GM23248 (cell line): ENCODE data around the gene INPP4A. TPM values are rescaled to one million over a fixed set of nuclear protein-coding genes. Genes with fewer than 3 reads are reported as not detected.

Source experiments
- DNase-seq: peaks from one replicate; pipeline ENCODE4 v3.0.0-alpha.2; 2015
- H2AFZ ChIP-seq: fragments of 200-600 bp; sonication (generic); 2 replicates; pipeline ENCODE4 v1.6.1; 2016; ENCODE audit warnings: antibody characterized with exemption
- H3F3A ChIP-seq: fragments of 200-600 bp; sonication (generic); 2 replicates; pipeline ENCODE4 v1.6.1; 2016; ENCODE audit warnings: mild to moderate bottlenecking, antibody characterized with exemption, mixed run types; ENCODE audit not compliant: insufficient read depth
- H3K27ac ChIP-seq: fragments of 200-600 bp; sonication (generic); 2 replicates; pipeline ENCODE4 v1.5.1; 2016; ENCODE audit warnings: mild to moderate bottlenecking
- H3K27me3 ChIP-seq: fragments of 200-600 bp; sonication (generic); replicated peaks from 2 replicates; pipeline ENCODE4 v1.6.1; 2016; ENCODE audit warnings: mild to moderate bottlenecking; ENCODE audit not compliant: insufficient read depth
- H3K36me3 ChIP-seq: fragments of 200-600 bp; sonication (generic); 2 replicates; pipeline ENCODE4 v1.6.1; 2016; ENCODE audit warnings: low read depth, mild to moderate bottlenecking
- H3K4me1 ChIP-seq: fragments of 200-600 bp; sonication (generic); 2 replicates; pipeline ENCODE4 v1.6.1; 2016; ENCODE audit warnings: mild to moderate bottlenecking; ENCODE audit not compliant: insufficient read depth
- H3K4me2 ChIP-seq: fragments of 200-600 bp; sonication (generic); one replicate; pipeline ENCODE4 v1.6.1; 2016; ENCODE audit warnings: mild to moderate bottlenecking; ENCODE audit not compliant: unreplicated experiment
- H3K4me3 ChIP-seq: fragments of 200-600 bp; sonication (generic); 2 replicates; pipeline ENCODE4 v1.5.1; 2016; ENCODE audit warnings: mild to moderate bottlenecking
- H3K79me2 ChIP-seq: fragments of 200-600 bp; sonication (generic); 2 replicates; pipeline ENCODE4 v1.6.1; 2016; ENCODE audit warnings: mild to moderate bottlenecking; ENCODE audit not compliant: insufficient read depth
- H3K9ac ChIP-seq: fragments of 200-600 bp; sonication (generic); 2 replicates; pipeline ENCODE4 v1.6.1; 2016; ENCODE audit warnings: mild to moderate bottlenecking
- H3K9me2 ChIP-seq: fragments of 200-600 bp; sonication (generic); 2 replicates; pipeline ENCODE4 v1.6.1; 2016; ENCODE audit warnings: mixed run types, mild to moderate bottlenecking, moderate library complexity; ENCODE audit not compliant: insufficient read depth
- H3K9me3 ChIP-seq: fragments of 200-600 bp; sonication (generic); one replicate; pipeline ENCODE4 v1.6.1; 2017; ENCODE audit warnings: low read depth
- H4K20me1 ChIP-seq: fragments of 200-600 bp; sonication (generic); 2 replicates; pipeline ENCODE4 v1.6.0; 2016; ENCODE audit not compliant: insufficient read depth
- EZH2 ChIP-seq: fragments of 200-600 bp; sonication (generic); IDR thresholded peaks from 2 replicates; pipeline ENCODE4 v1.6.1; 2018; ENCODE audit warnings: antibody characterized with exemption, mild to moderate bottlenecking; ENCODE audit not compliant: insufficient read depth, poor library complexity, severe bottlenecking
- EZH2phosphoT487 ChIP-seq: fragments of 200-600 bp; sonication (generic); IDR thresholded peaks from 2 replicates; pipeline ENCODE4 v1.6.1; 2018; ENCODE audit warnings: antibody characterized with exemption, moderate library complexity, mild to moderate bottlenecking, low read depth; ENCODE audit not compliant: insufficient read depth
- WGBS, 2 experiments: methylation state at CpG; one replicate each; pipeline ENCODE4 v1.1.6; 2015 to 2017; ENCODE audit warnings: low lambda C conversion rate in 2 of 2, low coverage in 1 of 2; ENCODE audit errors: missing lambda C conversion rate in 2 of 2; 5-methylcytosine and 5-hydroxymethylcytosine counted together
- in situ Hi-C: fragments of 300-500 bp; cut with MboI; formaldehyde crosslinking; loops from 2 replicates; pipeline ENCODE4 v1.15.0; 2020
- polyA plus RNA-seq: library from polyadenylated mRNA; unstranded; fragments of >200 nt; fragmentation: Nextera tagmentation; extraction: Ambion mirVana; gene quantifications from 2 replicates; pipeline ENCODE4 v1.2.1, GENCODE V29; 2016
- total RNA-seq: library from RNA; depleted of rRNA; stranded (reverse); fragments of >200 nt; shearing (Covaris generic); gene quantifications from 2 replicates; pipeline ENCODE4 v1.2.3, GENCODE V29; 2014

Gene INPP4A
- total and polyA plus RNA-seq, 2 experiments from 2014 or later, result 9.5 to 16.0 TPM

GRCh38 chr2:98489971-98490962 is 45.6 kb downstream of the INPP4A start:
- DNase-seq, result no peak
- no peaks in the 10 kb centered on the region for H3K9me3 ChIP-seq
- H3K79me2 ChIP-seq, result peaks cover 55% of the 10 kb centered on the region
- WGBS, 2 experiments, result 68 to 72% methylated on average over 14 of the region's 14 CpGs
- H3K9me2 ChIP-seq, result no peaks in the 10 kb centered on the region
- peaks cover 3% of the 10 kb centered on the region; the same call in 1 of the 2 replicates for H4K20me1 ChIP-seq
- TF ChIP-seq EZH2phosphoT487 (no peak), EZH2 (no peak)
- H3K9ac ChIP-seq, result no peak overlapping the region
- no peaks in the 10 kb centered on the region for H3K36me3 ChIP-seq
- no peak overlapping the region for H3K4me3 ChIP-seq
- no peak overlapping the region for H3K4me2 ChIP-seq
- no peaks in the 10 kb centered on the region for H3K27me3 ChIP-seq
- H3K4me1 ChIP-seq, result peaks cover 10% of the 10 kb centered on the region
- no peak overlapping the region for H3K27ac ChIP-seq
- no peak overlapping the region for H2AFZ ChIP-seq
- in situ Hi-C loops, result no loop called here
- no peaks in the 10 kb centered on the region; the same call in 1 of the 2 replicates for H3F3A ChIP-seq

GRCh38 chr2:98492441-98492840 is 47.8 kb downstream of the INPP4A start:
- Histone ChIP-seq H4K20me1 (peaks cover 3% of the 10 kb centered on the region; the same call in 1 of the 2 replicates), H3F3A (no peaks in the 10 kb centered on the region; the same call in 1 of the 2 replicates), H3K36me3 (no peaks in the 10 kb centered on the region), H2AFZ (no peak overlapping the region), H3K4me3 (no peak overlapping the region), H3K4me1 (peaks cover 1% of the 10 kb centered on the region), H3K4me2 (no peak overlapping the region), H3K79me2 (peaks cover 41% of the 10 kb centered on the region), H3K9ac (no peak overlapping the region), H3K27me3 (no peaks in the 10 kb centered on the region), H3K9me2 (no peaks in the 10 kb centered on the region), H3K27ac (no peak overlapping the region), H3K9me3 (no peaks in the 10 kb centered on the region)
- in situ Hi-C loops, result no loop called here
- 89 to 94% methylated on average over 3 of the region's 3 CpGs for WGBS, 2 experiments
- no peak for TF ChIP-seq EZH2phosphoT487
- TF ChIP-seq EZH2, result no peak
- DNase-seq, result no peak

GRCh38 chr2:98494699-98495098 is 50.0 kb downstream of the INPP4A start:
- TF ChIP-seq EZH2 (no peak), EZH2phosphoT487 (no peak)
- Histone ChIP-seq H3K9me2 (no peaks in the 10 kb centered on the region), H3K4me1 (no peaks in the 10 kb centered on the region), H3K9me3 (no peaks in the 10 kb centered on the region), H4K20me1 (no peaks in the 10 kb centered on the region), H3K79me2 (peaks cover 21% of the 10 kb centered on the region; the same call in 1 of the 2 replicates), H3F3A (no peaks in the 10 kb centered on the region), H3K27ac (no peak overlapping the region), H3K9ac (no peak overlapping the region), H3K36me3 (no peaks in the 10 kb centered on the region), H3K4me3 (no peak overlapping the region), H3K27me3 (no peaks in the 10 kb centered on the region), H2AFZ (no peak overlapping the region), H3K4me2 (no peak overlapping the region)
- no peak for DNase-seq
- in situ Hi-C loops, result no loop called here

DNA sequence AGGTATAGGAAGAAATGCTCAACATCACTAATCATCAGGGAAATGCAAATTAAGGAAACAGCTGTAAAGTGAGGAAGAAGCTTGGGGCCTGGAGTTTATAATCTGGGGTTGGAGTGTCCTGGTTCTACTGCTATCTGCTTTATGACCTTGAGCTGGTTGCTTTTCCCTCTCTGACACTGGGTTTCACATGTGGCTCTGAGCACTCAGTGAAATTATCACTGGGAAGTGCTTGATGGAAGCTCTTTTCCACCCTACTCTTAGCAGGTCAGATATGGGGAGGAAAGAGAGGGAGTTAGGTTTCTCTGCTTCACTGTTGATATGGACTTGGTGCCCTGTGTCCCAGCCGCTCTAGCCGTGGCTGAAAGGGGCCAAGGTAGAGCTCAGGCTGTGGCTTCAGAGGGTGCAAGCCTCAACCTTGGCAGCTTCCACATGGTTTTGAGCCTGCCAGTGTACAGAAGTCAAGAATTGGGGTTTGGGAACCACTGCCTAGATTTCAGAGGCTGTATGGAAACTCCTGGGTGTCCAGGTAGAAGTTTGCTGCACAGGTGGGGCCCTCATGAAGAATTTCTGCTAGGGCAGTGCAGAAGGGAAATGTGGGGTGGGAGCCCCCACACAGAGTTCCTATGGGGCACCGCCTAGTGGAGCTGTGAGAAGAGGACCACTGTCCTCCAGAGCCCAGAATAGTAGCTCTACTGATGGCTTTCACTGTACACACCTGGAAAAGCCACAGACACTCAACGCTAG is 52.3 kb downstream of the INPP4A start:
- no peak overlapping the region for H3K4me3 ChIP-seq
- 97% methylated on average over 4 of the region's 4 CpGs for WGBS, 2 experiments
- H3K36me3 ChIP-seq, result no peaks in the 10 kb centered on the region
- no peak overlapping the region for H3K27ac ChIP-seq
- H3K9ac ChIP-seq, result no peak overlapping the region
- H3K9me3 ChIP-seq, result no peaks in the 10 kb centered on the region
- H3K9me2 ChIP-seq, result no peaks in the 10 kb centered on the region
- no peaks in the 10 kb centered on the region for H3K27me3 ChIP-seq
- H4K20me1 ChIP-seq, result no peaks in the 10 kb centered on the region
- H3K79me2 ChIP-seq, result peaks cover 12% of the 10 kb centered on the region
- no peaks in the 10 kb centered on the region for H3K4me1 ChIP-seq
- no peak overlapping the region for H2AFZ ChIP-seq
- no peak for TF ChIP-seq EZH2
- TF ChIP-seq EZH2phosphoT487, result no peak
- H3F3A ChIP-seq, result 0 out of 2 replicates have a peak, but pooled peaks cover under 1% of the 10 kb centered on the region
- no peak overlapping the region for H3K4me2 ChIP-seq
- DNase-seq, result no peak
- in situ Hi-C loops, result no loop called here
